Measurements from ENCODE around the gene ZNF101. TPM values are rescaled to one million over a fixed set of nuclear protein-coding genes. Genes with fewer than 3 reads are reported as not detected.

ZNF101 gene
- total and polyA plus RNA-seq, 8 donors, result 3.3 to 7.1 (median 4.3) TPM

DNA sequence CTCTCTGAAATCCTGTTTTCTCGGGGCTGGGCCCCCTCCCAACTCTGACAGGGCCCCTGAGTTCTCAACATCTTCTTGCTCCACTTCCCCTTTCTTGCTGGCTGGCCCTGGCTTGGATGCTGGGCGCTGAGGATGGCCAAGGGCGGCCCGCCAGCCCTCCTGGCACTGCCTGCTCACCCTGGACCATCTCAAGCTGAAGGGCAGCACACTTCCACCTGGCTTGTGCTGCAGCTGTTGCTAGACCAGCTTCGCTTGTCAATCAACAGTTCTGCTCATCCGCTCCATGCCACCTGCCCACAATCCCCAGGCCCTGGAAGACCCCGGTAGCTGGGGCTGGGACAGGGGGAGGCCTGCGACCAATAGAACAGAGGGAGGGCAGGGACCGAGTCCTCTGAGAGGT lies 18.3 kb upstream of the ZNF101 start:
- Histone ChIP-seq H3K27ac (no peak overlapping the region), H3K9me3 (no peaks in the 10 kb centered on the region), H3K27me3 (no peaks in the 10 kb centered on the region), H3K36me3 (peaks cover 8 to 70% (median 55%) of the 10 kb centered on the region in 3 donors), H3K4me3 (no peak overlapping the region), H3K4me1 (no peaks in the 10 kb centered on the region)
- TF ChIP-seq, protein P1, sequence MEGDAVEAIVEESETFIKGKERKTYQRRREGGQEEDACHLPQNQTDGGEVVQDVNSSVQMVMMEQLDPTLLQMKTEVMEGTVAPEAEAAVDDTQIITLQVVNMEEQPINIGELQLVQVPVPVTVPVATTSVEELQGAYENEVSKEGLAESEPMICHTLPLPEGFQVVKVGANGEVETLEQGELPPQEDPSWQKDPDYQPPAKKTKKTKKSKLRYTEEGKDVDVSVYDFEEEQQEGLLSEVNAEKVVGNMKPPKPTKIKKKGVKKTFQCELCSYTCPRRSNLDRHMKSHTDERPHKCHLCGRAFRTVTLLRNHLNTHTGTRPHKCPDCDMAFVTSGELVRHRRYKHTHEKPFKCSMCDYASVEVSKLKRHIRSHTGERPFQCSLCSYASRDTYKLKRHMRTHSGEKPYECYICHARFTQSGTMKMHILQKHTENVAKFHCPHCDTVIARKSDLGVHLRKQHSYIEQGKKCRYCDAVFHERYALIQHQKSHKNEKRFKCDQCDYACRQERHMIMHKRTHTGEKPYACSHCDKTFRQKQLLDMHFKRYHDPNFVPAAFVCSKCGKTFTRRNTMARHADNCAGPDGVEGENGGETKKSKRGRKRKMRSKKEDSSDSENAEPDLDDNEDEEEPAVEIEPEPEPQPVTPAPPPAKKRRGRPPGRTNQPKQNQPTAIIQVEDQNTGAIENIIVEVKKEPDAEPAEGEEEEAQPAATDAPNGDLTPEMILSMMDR (IDR thresholded peaks at IDR 0.05), result no peak
- 94 to 98% methylated on average over 9 of the region's 9 CpGs for WGBS, 2 donors
- ATAC-seq (no peak), FAIRE-seq (no peak), DNase-seq (peak in 1 of 6 donors; percentile 65)
- intact Hi-C loops (cut with DNase I), result no loop called here

DNA sequence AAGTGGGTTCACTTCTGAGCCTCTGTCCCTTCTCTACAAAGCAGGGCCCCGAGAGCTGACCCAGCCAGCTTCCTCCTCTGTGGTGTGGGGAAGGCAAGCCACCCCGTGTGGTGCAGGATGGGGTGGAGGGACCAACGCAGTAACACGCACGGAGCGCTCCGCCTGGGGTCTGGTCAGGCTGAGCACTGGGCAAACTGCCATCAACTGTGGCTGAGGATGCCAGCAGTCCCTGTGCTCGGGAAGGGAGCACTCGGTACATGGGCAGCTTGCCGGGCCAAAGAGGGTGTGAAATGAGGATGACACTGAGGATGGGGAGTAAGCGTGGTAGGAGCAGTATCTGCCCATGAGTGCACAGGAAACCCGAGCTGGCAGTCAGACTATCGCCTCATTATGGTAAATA lies 17.6 kb upstream of the ZNF101 start:
- no peak overlapping the region for H3K4me3 ChIP-seq
- WGBS, 2 donors, result 86 to 89% methylated on average over 13 of the region's 13 CpGs
- DNase-seq (peak in 1 of 6 donors; percentile 60), ATAC-seq (no peak), FAIRE-seq (no peak)
- TF ChIP-seq, protein P1 (IDR thresholded peaks at IDR 0.05), result no peak
- peaks cover 10 to 78% (median 55%) of the 10 kb centered on the region in 3 donors for H3K36me3 ChIP-seq
- H3K9me3 ChIP-seq, result no peaks in the 10 kb centered on the region
- no peak overlapping the region for H3K27ac ChIP-seq
- no peaks in the 10 kb centered on the region for H3K27me3 ChIP-seq
- intact Hi-C loops (cut with DNase I), result no loop called here
- no peaks in the 10 kb centered on the region for H3K4me1 ChIP-seq

DNA sequence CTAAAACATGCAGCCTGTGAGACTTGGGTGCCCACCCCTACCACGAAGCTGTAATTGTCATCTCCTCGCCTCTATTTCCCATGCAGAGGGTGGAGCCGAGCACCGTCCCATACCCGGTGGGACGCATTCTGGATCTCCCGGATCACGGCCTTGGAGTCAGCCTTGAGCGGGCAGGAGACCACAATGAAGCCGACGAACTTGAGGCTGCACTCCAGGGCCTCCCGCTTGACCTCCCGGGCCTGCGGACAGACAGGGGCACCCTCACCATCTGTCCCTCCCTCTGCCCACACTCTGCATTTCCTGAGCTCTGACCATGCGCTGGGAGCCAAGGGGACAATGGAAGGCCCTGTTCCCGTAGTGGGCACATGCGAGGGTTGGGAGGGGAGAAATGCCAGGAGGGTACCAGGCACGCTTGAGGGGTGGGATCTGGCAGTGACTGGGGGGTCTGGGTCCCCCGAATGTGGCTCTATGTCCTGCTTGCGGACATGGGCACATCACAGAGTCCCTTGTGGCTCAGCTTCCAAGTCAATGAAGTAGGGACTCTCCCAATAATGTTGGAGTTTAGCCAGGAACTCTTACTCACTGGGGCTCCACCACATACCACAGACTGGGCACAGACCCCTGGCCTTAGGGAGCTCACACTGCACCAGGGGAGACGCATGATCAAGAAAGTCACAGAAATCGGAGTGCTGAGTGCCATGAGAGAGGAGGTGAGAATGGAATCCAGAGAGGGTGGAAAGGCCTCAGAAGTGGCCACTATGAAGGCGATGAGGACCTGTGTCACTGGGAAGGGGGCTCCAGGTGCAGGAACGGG lies 15.9 kb upstream of the ZNF101 start:
- peak in 1 of 6 donors; percentile 50 for DNase-seq
- intact Hi-C loops (cut with DNase I), result no loop called here
- H3K4me3 ChIP-seq, result no peak overlapping the region
- FAIRE-seq, result no peak
- ATAC-seq, result no peak
- no peaks in the 10 kb centered on the region for H3K9me3 ChIP-seq
- 92 to 93% methylated on average over 24 of the region's 24 CpGs for WGBS, 2 donors
- no peaks in the 10 kb centered on the region for H3K27me3 ChIP-seq
- TF ChIP-seq, protein P1 (IDR thresholded peaks at IDR 0.05), result no peak
- no peaks in the 10 kb centered on the region for H3K4me1 ChIP-seq
- peaks cover 13 to 79% (median 53%) of the 10 kb centered on the region in 3 donors for H3K36me3 ChIP-seq
- H3K27ac ChIP-seq, result no peak overlapping the region

DNA sequence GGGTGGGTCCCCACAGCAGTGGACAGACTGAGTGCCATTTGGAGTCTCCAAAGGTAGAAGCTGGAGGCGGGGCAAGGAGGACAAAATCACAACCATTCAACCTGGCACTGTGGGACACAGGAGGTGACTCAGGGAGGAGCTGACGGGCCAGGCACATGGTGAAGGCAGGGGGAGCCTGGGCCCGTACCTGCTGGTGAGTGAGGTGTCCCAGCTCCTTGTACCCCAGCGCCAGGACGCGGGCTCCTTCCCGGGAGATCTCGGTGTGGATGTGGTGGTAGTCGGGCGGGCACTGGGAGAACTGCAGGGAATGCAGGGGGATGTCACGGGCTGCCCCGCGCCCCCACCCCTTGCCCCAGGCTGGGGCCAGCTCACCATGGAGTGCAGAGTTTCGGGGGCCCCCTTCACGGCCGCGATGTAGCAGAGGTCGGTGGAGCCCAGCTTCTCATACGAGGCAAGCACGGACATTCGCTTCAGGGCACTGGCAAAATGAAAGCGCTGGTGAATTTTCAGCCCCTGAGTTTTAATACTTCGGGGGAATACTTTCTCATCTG lies 15.0 kb upstream of the ZNF101 start:
- H3K9me3 ChIP-seq, result no peaks in the 10 kb centered on the region
- DNase-seq (peak in 1 of 6 donors; percentile 63), FAIRE-seq (no peak), ATAC-seq (no peak)
- intact Hi-C loops (cut with DNase I), result no loop called here
- H3K4me1 ChIP-seq, result no peaks in the 10 kb centered on the region
- no peak overlapping the region for H3K27ac ChIP-seq
- H3K36me3 ChIP-seq, result peaks cover 13 to 81% (median 57%) of the 10 kb centered on the region in 3 donors
- TF ChIP-seq, protein P1 (IDR thresholded peaks at IDR 0.05), result no peak
- H3K4me3 ChIP-seq, result no peak overlapping the region
- WGBS, 2 donors, result 95 to 97% methylated on average over 23 of the region's 23 CpGs
- H3K27me3 ChIP-seq, result no peaks in the 10 kb centered on the region

GRCh38 chr19:19654441-19654840 lies 14.2 kb upstream of the ZNF101 start:
- no peak for FAIRE-seq
- Histone ChIP-seq H3K27ac (no peak overlapping the region), H3K4me3 (no peak overlapping the region), H3K4me1 (no peaks in the 10 kb centered on the region), H3K36me3 (peaks cover 13 to 89% (median 60%) of the 10 kb centered on the region in 3 donors), H3K27me3 (no peaks in the 10 kb centered on the region), H3K9me3 (no peaks in the 10 kb centered on the region)
- no peak for DNase-seq
- no peak for ATAC-seq
- TF ChIP-seq, protein P1 (IDR thresholded peaks at IDR 0.05), result no peak
- intact Hi-C loops (cut with DNase I), result no loop called here
- 93% methylated on average over 15 of the region's 15 CpGs for WGBS, 2 donors

Data from pancreas (tissue), 10 donors.